NCI-H345 treated with DMSO at 0.1 percent for 48 hours (cell line): ENCODE results near the gene CACNA1I.

Source experiments
- DNase-seq: peaks from one replicate; lab custom pipeline; 2025; ENCODE audit not compliant: unreplicated experiment; lab: John Stamatoyannopoulos, UW

Gene CACNA1I

DNA sequence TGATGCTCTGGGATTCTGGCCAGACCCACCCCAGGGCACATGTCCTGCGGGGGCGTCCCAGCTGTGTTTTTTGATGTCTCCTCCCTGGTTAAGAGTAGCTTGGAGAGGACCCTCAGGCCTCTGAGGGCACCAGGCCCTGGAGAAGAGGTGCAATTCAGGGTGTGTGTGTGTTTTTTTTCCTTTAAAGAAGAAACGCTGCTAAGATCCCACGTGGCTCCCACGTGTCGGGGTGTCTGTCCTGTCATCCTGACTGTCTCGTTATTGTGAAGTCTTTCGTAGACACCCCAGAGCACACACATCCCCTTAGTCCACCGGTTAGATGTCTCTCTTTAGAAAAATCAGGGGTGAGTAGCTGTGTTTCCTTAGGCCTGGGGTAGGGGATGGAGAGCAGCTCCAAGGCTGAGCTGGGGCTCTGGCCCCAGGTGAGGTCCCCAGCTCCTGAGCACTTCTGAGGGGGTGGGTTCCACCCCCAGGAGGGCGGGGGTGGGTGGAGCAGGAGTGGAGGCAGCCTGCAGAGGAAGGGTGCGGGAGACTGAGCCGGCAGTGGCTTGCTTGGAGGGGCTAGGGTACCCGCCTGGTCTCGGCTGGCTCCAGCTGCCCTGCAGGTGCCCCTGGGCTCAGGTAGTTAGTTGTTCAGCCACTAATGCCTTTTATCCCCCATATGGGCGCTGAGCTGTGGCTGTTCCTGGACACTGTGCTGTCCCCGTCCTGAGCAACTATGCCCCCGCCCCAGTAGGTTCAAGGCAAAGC is 116.4 kb downstream of the CACNA1I start:
- no peak for DNase-seq

DNA sequence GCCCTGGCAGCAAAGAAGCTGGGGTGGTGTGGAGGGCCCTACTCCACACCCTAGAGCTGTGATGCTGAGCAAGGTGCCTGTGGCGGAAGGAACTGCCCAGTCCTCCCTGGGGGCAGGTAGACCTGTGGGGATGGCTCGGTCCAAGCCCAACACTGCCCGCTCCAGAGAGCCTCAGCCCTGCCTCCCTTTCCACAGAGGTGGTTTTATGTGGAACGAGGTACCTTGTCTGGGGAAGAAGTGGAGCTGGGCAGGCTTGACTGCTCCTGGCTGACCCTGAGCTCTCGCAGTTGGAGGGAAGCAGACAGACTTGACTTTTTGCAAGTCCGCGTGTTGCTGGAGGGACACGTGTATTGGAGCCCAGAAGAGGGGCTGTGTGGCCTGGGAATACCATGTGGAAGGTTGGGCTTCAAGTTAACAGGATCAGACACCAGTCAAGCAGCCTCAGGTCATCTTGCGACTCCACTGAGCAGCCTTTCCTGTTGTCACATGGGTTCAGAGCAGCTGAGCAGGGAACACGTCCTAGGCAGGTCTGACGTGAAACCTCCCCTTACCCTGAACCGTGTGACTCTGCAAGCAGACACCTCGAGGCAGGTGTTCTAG is 117.7 kb downstream of the CACNA1I start:
- no peak for DNase-seq

DNA sequence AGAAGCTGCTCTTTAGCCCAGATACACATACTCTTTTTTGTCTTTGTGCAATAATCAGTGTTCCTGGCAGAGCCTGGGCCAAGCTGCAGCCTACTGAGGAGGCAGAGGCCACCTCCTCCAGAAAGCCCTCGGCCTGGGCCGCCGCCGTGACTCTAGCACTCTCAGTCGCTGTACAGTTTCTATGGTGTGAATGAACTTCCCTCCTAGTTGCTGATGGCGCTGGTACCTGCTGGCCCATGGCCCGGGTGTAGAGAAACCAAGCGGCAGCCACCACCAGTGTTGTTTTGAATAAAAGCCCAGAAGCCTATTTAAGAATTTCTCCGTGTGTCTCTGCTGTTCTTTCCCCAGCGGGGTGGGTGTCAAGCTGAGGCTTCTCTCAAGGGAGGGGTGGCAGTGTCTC is 118.9 kb downstream of the CACNA1I start:
- no peak for DNase-seq

DNA sequence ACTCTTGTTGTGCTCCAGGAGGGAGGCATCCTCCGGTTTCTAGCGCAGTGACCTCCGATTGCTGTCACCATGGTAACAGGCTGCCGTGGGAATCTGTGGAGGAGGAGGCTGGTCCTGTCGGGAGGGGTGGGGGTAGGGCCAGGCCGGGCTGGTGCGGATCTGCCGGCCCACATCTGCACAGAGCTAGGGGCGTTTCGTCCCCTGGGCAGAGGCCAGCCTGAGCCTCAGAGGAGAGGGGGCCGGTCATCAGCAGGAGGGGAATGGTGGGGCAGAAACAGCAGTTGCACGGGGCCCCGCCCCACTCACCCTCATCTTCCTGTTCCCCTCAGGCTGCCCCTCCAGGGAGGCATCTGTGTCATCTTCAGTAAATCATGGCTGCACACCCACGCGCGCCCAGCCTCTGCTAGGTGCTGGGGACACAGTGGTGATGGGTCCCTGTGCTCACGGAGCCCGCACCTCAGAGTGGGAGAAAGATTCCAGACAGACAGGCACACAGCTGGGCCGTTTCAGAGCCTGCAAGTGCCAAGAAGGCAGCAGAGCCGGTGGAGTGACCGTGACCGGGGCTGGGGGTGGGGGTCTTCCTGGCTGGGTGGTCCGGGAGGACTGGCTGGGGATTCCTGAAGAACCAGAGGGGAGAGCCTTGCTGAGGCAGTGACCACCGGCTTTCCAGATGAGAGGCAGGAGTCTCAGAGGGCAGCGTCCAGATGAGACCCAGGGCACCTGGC is 120.5 kb downstream of the CACNA1I start:
- no peak for DNase-seq

DNA sequence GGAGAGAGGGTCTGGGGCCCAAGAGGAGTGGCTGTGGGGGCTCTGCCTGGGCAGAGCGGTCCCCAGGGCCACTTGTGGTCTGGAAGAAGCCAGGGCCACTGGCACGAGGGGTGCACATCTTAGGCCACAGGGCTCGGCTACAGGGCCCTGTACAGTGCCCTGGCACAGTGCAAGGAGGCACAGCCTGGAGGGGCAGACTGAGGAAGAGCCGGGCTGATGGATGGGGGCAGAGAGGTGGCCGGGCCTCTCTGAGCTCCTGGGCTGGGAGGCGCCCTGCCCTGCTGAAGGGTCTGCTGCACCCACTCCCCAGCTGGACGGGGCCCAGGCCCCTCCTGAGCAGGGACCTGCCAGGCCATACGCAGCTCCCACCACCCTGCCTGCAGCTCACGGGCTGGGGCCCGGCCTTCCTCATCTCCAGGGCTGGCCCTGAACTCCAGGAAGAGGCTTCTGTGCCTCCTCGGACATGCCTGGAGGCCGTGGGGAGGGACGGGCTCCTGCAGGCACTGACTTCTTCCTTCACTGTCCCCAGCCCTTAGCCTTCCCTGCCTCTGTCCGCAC is 123.5 kb downstream of the CACNA1I start:
- DNase-seq: no peak

DNA sequence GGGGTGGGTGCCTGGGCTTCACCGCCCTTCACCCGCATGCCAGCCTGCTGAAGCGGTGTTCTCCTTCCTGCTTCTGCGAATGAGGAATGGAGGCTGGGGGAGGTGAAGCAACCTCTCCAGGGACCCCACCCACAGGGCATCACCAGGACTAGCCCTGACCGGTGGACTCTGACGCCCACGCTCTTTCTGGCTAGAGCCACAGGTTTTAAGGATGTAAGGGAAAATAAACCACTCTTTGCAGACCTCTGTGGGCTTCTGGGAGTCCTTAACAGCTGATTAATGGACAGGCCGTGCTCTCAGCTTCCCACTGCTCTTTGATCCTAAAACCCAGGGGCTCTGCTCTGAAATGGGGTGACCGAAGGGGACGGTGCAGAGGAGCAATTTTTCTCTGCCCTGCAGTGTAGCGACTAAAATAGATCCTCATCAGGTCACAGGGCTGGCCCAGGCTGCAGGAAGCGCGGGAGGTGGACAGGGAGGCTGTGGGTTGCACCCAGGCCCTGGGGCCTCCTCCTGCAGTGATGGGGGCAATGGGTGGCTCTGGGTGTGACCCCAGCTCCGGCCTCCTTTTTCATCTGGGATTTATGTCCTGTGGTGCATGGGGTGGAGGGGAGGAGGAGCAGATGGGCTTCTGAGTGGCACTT is 127.4 kb downstream of the CACNA1I start:
- DNase-seq: no peak

DNA sequence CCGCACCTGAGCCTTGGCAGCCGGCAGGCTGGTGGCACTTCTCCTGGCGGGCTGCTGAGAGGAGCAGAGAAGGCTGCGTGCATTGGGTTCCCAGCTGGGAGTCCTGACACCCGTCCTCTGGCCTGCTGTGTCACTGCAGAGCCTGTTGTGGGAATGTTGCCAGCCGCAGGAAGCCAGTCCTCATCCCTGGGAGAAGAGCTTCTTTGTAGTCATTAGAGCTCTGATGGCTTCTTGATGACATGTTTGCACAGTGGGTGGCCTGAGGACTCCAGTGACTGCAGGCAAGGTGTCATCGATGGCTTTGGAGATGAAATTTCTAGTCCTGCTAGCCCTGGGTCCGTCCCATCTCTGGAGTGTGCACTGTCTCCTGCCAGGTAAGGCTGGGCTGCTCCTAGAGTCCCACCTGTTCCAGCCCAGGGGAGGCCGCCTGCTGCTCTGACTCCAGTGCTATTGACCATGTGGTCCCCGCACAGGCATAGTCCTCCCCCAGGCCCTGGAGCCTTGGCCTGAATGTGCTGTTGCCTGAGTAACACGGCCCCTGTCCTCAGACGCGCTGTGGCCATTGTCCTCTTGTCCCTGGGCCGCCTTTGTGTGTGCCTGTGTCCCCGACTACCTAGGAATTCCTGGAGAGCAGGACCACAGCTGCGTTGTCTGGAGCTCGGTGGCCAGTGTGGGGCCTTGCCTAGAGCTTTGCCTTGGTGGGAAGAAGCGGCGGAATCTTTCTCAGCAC is 129.2 kb downstream of the CACNA1I start:
- DNase-seq: peak; percentile 89

DNA sequence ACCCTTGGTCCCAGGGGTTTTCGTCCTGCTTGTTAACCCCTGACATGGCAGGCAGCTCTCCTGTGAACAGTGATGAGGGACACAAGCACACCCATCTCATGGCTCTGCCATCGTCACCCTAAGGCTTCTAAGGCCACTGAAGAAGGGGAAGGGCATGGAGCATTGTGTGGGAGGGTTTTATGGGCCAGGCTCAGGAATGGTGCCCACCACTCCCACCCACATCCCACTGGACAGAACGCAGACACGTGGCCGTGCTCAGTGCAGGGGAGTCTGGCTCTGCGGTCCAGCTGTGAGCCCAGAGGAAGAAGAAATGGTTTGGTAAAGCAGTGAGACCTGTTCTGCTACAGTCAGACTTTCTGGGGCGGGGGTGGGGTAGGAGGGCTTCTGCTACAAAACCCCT is 130.0 kb downstream of the CACNA1I start:
- no peak for DNase-seq

DNA sequence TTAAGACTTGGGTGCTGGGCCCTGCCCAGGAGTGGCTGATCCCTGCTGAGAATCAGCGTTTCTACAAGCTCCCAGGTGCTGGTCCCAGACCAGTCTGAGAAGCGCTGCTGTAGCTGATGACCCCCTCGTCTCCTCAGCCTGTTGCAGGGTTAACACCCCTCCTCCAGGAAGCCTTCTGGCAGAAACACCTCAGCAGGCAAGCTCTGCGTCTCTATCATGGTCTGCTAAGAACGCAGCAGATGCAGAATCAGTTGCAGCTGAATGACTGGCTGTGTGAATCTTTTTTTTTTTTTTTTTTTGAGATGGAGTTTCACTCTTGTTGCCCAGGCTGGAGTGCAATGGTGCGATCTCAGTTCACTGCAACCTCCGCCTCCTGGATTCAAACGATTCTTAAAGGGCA is 132.5 kb downstream of the CACNA1I start:
- DNase-seq: no peak

DNA sequence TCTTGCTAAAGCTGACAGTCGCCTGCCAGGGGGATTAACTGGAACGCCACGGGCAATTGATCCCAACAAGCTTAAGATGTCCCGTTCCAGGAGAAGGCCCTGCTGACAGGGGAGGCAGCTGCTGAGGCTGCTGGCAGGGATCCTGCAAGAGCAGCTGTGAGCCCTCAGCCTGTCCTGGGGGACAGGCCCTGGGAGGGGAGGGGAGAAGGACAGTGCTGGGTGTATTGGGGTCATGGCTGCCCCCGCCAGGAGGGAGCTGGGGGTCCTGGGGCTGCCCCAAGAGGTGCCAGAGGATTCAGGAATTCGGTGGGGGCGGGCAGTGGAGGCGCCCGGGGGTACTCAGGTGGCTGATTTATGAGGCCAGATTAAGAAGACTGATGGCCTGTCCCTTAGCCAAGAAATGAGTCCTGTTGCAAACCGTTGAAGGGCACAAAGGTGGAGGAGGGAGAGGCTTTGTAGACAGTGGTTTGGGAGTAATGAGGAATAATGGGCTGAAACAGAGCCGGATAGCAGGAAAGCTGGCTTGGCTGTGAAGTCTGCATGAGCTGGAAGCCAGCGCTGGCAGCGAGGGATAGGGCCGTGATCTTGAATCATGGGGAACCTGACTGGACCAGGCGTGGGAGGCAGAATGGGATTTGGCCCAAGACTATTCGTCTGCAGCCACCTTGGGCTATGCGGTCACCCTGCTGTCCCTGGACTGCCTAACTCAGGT is 133.5 kb downstream of the CACNA1I start:
- peak; percentile 1 for DNase-seq

DNA sequence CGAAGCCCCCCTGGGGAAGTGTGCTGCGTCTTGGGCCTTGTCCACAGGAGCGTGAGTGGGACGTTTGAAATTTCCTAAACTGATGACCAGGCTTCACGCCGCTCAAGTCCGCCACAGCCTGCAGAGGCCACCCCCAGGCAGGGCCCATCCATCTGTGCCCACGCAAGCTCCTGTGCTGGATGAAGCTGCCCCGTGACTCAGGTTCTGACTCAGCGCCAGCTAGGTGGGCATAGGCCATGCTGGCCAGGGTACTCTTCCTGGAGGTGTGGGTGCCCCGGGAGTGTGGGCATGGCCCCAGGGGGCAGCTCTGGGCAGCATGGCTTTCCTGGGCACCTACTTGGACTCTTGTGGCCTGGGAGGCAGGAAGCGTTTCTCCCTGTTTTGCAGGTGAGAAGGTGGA is 134.8 kb downstream of the CACNA1I start:
- no peak for DNase-seq

DNA sequence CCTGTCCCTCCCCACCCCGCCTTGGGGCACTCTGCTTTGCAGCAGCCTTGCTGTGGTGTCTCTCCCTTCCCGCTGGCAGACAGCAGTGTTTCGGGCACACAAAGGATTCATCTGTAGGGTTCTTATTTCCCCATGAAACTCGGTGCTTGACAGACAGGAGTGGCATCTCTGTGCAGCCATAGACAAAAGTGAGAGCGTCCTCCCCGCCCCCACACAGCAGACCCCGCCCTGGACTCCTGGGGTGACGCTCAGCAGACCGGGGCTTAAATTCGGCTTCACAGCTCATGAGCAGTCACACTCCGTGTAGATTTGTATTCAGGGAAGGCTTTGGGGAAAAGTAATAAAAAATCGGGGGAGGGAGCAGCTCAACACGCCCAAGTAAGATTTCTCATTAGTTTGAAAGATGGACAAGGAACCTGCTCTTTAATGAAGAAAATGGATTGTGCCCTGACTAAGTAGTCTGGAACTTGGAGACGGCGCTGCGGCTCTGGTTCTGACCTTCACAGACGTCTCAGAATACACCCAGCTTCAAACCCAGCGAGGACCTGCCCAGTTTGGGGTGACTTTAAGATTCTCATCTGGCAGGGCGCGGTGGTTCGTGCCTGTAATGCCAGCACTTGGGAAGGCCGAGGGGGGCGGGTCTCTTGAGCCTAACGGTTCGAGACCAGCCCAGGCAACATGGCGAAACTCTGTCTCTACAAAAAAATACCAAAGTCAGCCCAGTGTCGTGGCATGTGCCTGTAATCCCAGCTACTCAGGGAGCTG is 136.0 kb downstream of the CACNA1I start:
- DNase-seq: peak; percentile 45

DNA sequence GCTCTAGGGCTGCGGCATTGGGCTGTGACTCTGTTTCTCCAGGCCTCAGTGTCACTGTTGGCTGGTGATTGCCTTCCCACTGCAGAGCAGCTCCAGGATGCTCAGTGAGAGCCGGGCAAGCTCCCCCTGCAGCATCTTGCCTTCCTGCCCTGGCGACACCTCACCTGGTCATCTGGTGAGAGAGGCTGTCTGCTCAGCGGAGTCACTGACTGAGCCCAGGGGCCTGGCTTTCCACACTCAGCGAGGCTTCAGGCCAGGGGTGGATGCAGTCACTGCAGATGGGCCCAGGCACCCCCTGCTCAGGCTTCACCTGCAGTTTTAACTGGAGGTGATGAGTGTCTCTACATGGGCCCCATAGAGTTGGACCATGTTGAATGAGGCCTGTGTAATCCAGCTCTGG is 136.8 kb downstream of the CACNA1I start:
- DNase-seq: no peak

DNA sequence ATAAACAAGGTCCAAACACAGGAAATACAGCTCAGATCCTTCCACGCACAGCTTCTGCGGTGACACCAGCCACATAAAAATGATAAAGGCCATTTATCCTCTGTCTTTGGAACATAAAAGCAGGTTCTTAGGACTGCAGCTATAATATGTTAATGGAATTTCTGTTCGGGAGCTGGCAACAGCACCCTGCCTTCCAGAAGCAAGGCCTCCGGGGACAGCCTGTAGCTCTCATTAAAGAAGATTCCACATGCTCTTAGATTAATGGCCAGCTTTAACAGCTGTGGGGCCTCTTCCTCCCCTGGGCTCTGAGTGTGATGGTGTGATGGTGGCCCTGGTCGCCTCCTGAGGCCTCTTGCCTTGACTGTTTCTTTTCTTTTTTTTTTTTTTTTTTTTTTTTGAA is 137.3 kb downstream of the CACNA1I start:
- DNase-seq: no peak

DNA sequence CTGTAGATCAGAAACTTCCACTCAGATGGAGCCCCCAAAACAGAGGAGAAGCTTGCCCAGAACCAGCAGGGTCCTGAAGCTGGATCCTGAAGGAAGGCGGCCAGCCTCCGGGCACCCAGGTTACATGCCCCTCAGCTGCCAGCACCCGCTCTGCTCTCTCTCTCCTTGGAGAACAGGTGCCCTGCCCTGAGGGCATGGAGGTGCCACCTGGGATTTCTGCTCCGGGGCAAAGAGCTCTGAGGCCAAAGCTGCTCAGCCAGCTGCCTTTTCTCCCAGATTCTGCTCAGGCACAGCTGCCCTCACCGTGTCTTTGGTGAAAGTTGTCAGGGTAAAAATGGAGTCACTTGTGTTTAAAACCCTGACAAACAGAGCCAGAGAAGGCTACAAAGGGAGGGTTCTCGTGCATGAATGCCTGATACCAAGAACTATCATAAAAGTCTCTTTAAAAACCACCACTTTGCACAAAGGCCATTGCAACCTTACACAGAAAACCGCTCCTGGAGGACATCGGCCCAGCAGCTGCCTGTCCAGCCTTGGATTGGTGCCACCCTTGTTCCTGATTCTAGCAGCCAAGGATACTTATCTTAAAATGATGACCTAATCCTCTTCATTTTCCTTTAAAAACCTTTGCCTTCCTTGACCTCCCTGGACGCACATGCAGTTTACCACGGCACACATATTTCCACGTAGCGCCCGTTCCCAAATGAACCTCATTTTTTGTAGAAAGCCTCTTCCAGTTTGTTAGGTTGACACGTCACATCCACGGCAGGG is 140.0 kb downstream of the CACNA1I start:
- DNase-seq: no peak

DNA sequence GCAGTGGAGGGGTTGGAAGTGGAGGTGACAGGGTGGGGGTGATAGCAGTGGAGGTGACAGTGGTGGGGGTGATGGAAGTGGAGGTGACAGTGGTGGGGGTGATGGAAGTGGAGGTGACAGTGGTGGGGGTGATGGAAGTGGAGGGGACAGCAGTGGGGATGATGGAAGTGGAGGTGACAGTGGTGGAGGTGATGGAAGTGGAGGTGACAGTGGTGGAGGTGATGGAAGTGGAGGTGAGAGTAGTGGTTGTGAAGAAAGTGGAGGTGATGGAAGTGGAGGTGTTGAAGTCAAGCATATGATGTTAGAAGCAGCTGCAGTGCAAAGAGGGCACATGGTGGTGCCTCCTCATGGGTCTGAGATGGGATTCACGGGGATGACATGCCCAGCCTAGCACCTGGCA is 141.5 kb downstream of the CACNA1I start:
- DNase-seq: no peak

DNA sequence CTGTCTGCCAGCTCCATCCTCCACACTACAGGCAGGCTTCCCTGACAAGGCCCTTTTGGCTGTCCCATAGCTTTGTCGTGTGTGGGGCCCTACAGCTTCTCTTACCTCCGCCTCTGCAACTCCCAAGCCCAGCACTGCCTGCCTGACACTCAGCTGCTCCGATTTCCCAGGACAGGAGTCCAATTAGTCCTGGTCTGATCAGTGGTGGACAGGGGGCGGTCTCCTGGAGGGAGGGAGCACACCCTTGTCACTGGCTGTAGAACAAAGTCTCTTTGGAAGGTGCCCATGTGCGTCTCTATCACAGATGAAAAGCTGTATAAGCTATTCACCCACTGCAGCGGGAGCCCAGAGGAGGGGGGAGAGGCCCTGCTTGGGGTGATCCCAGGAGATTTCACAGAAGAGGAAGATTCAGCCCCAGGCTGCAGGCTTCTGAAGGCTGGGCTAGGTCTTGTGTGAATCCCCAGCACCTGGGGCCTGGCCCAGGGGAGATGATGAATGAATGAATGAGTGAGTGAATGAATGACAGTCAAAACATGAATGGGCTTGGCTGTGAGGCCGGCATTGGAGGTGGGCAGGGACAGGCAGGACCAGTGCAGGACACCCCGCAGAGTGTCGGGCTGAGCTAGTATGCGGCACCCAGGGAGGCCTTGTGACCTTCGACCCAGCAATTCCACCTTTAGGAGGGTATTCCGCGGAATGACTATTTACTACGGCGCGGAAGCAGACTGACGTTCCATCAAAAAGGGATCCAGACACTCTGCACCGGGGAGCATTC is 142.4 kb downstream of the CACNA1I start:
- no peak for DNase-seq

DNA sequence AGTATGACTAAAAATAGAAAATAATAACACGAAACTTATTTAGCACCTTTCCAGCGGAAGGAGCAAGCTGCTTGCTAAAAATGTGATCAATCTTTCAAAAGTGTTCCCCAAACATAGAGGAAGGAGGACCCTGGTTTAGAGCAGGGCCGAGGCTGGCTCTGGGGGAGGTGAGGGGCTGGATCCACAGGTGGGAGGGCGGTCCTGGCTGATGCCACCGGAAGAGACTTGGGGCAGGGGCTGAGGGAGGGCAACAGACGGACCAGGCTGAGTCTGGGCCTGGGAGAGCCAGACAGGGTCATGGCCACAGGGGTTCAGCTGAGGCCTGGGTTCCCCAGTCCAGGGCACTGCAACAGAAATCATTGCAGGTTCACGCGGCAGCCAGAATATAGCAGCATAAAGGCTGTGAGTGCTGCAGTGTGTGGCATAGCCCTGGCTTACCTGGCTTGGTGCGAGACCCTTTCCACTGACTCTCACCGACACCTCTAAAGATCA is 143.3 kb downstream of the CACNA1I start:
- DNase-seq: no peak
